ENCODE data around the gene FOXL1.
"Not testable (repeated sequence)": the region's sequence is repeated elsewhere in the genome, so short reads cannot be mapped to it uniquely, and the experiment has no call there.

Gene FOXL1

GRCh38 chr16:86587955-86588354 is 9.6 kb downstream of the FOXL1 start:
- not testable (repeated sequence) for H3K4me3 Mint-ChIP-seq; H3K4me1 Mint-ChIP-seq (ENCODE audit: low read depth); H3K27me3 Mint-ChIP-seq (ENCODE audit: low read depth); DNase-seq (ENCODE audit: low spot score); H3K9me3 Mint-ChIP-seq; H3K36me3 Mint-ChIP-seq (ENCODE audit: low read depth); H3K27ac Mint-ChIP-seq

GRCh38 chr16:86590501-86591144 is 12.3 kb downstream of the FOXL1 start:
- Mint-ChIP-seq H3K9me3 (no peaks in the 10 kb centered on the region), H3K27ac (no peak overlapping the region), H3K27me3 (ENCODE audit: low read depth) (peaks cover 22% of the 10 kb centered on the region), H3K4me3 (no peak overlapping the region), H3K36me3 (ENCODE audit: low read depth) (no peaks in the 10 kb centered on the region), H3K4me1 (ENCODE audit: low read depth) (no peaks in the 10 kb centered on the region)
- no peak for DNase-seq (ENCODE audit: low spot score)

GRCh38 chr16:86591270-86591669 is 12.9 kb downstream of the FOXL1 start:
- Mint-ChIP-seq H3K4me3 (no peak overlapping the region), H3K9me3 (no peaks in the 10 kb centered on the region), H3K27me3 (ENCODE audit: low read depth) (peaks cover 22% of the 10 kb centered on the region), H3K36me3 (ENCODE audit: low read depth) (no peaks in the 10 kb centered on the region), H3K27ac (no peak overlapping the region), H3K4me1 (ENCODE audit: low read depth) (no peaks in the 10 kb centered on the region)
- DNase-seq (ENCODE audit: low spot score), result no peak

- Mint-ChIP-seq H3K9me3 (no peaks in the 10 kb centered on the region), H3K4me3 (no peak overlapping the region), H3K4me1 (ENCODE audit: low read depth) (no peaks in the 10 kb centered on the region), H3K36me3 (ENCODE audit: low read depth) (no peaks in the 10 kb centered on the region), H3K27me3 (ENCODE audit: low read depth) (peaks cover 35% of the 10 kb centered on the region), H3K27ac (no peak overlapping the region)
- no peak for DNase-seq (ENCODE audit: low spot score)
Measured at GRCh38 chr16:86593913-86594620, 15.7 kb downstream of the FOXL1 start.

- Mint-ChIP-seq H3K27ac (no peak overlapping the region), H3K9me3 (no peaks in the 10 kb centered on the region), H3K36me3 (ENCODE audit: low read depth) (no peaks in the 10 kb centered on the region), H3K4me3 (no peak overlapping the region), H3K4me1 (ENCODE audit: low read depth) (no peaks in the 10 kb centered on the region), H3K27me3 (ENCODE audit: low read depth) (peaks cover 38% of the 10 kb centered on the region)
- DNase-seq (ENCODE audit: low spot score), result no peak
Measured at GRCh38 chr16:86594721-86595120, 16.4 kb downstream of the FOXL1 start.

- Mint-ChIP-seq H3K9me3 (no peaks in the 10 kb centered on the region), H3K27me3 (ENCODE audit: low read depth) (peaks cover 49% of the 10 kb centered on the region), H3K27ac (no peak overlapping the region), H3K36me3 (ENCODE audit: low read depth) (no peaks in the 10 kb centered on the region), H3K4me3 (no peak overlapping the region), H3K4me1 (ENCODE audit: low read depth) (no peaks in the 10 kb centered on the region)
- DNase-seq (ENCODE audit: low spot score), result no peak
Measured at GRCh38 chr16:86595983-86596605, 17.7 kb downstream of the FOXL1 start.

- H3K27ac Mint-ChIP-seq, result no peak overlapping the region
- no peak for DNase-seq (ENCODE audit: low spot score)
- no peaks in the 10 kb centered on the region for H3K4me1 Mint-ChIP-seq (ENCODE audit: low read depth)
- H3K4me3 Mint-ChIP-seq, result no peak overlapping the region
- peaks cover 47% of the 10 kb centered on the region for H3K27me3 Mint-ChIP-seq (ENCODE audit: low read depth)
- no peaks in the 10 kb centered on the region for H3K36me3 Mint-ChIP-seq (ENCODE audit: low read depth)
- H3K9me3 Mint-ChIP-seq, result no peaks in the 10 kb centered on the region
Measured at GRCh38 chr16:86597126-86597879, 19.0 kb downstream of the FOXL1 start.

GRCh38 chr16:86597880-86598606 is 19.7 kb downstream of the FOXL1 start:
- DNase-seq (ENCODE audit: low spot score), result no peak
- Mint-ChIP-seq H3K27me3 (ENCODE audit: low read depth) (peaks cover 45% of the 10 kb centered on the region), H3K9me3 (no peaks in the 10 kb centered on the region), H3K4me1 (ENCODE audit: low read depth) (no peaks in the 10 kb centered on the region), H3K4me3 (no peak overlapping the region), H3K36me3 (ENCODE audit: low read depth) (no peaks in the 10 kb centered on the region), H3K27ac (no peak overlapping the region)

- no peak overlapping the region for H3K27ac Mint-ChIP-seq
- H3K27me3 Mint-ChIP-seq (ENCODE audit: low read depth), result peaks cover 38% of the 10 kb centered on the region
- no peaks in the 10 kb centered on the region for H3K9me3 Mint-ChIP-seq
- H3K36me3 Mint-ChIP-seq (ENCODE audit: low read depth), result no peaks in the 10 kb centered on the region
- no peaks in the 10 kb centered on the region for H3K4me1 Mint-ChIP-seq (ENCODE audit: low read depth)
- DNase-seq (ENCODE audit: low spot score), result no peak
- no peak overlapping the region for H3K4me3 Mint-ChIP-seq
Measured at GRCh38 chr16:86598607-86599565, 20.5 kb downstream of the FOXL1 start.

DNA sequence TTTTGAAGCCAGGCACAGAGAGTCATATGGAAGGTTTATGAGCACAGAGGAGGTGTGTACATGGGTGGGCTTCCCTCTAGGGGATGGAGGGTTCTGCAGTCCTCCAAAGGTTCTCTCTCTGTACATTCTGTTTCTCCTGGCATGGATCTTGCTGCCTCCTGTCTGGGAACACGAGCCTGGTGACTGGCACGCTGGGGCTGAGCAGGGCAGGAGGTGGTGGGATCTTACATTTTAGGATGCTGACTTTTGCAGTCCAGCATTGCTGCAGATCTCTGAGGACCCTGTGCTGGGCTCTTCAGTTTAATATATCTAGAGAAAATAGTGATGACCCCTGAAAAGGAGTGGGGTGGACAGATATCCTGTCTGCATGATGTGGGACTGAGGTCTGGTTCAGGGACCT is 23.0 kb downstream of the FOXL1 start:
- no peaks in the 10 kb centered on the region for H3K9me3 Mint-ChIP-seq
- no peak overlapping the region for H3K27ac Mint-ChIP-seq
- H3K36me3 Mint-ChIP-seq (ENCODE audit: low read depth), result no peaks in the 10 kb centered on the region
- H3K4me1 Mint-ChIP-seq (ENCODE audit: low read depth), result peaks cover 8% of the 10 kb centered on the region
- no peak overlapping the region for H3K4me3 Mint-ChIP-seq
- no peak for DNase-seq (ENCODE audit: low spot score)
- peaks cover 34% of the 10 kb centered on the region for H3K27me3 Mint-ChIP-seq (ENCODE audit: low read depth)

- Mint-ChIP-seq H3K27ac (no peak overlapping the region), H3K36me3 (ENCODE audit: low read depth) (no peaks in the 10 kb centered on the region), H3K27me3 (ENCODE audit: low read depth) (peaks cover 31% of the 10 kb centered on the region), H3K9me3 (no peaks in the 10 kb centered on the region), H3K4me3 (no peak overlapping the region), H3K4me1 (ENCODE audit: low read depth) (peaks cover 8% of the 10 kb centered on the region)
- no peak for DNase-seq (ENCODE audit: low spot score)
Measured at GRCh38 chr16:86602521-86602920, 24.2 kb downstream of the FOXL1 start.

GRCh38 chr16:86604436-86605193 is 26.3 kb downstream of the FOXL1 start:
- H3K27me3 Mint-ChIP-seq (ENCODE audit: low read depth), result peaks cover 17% of the 10 kb centered on the region
- no peaks in the 10 kb centered on the region for H3K36me3 Mint-ChIP-seq (ENCODE audit: low read depth)
- H3K27ac Mint-ChIP-seq, result peak overlapping the region; percentile 80
- H3K4me1 Mint-ChIP-seq (ENCODE audit: low read depth), result peaks cover 8% of the 10 kb centered on the region
- H3K4me3 Mint-ChIP-seq, result peak overlapping the region; percentile 75
- H3K9me3 Mint-ChIP-seq, result no peaks in the 10 kb centered on the region
- peak; percentile 17 for DNase-seq (ENCODE audit: low spot score)
